Endothelial cell of hepatic sinusoid (primary cell): ENCODE results near the gene KRTAP4-7.
"Not testable (repeated sequence)": the region's sequence is repeated elsewhere in the genome, so short reads cannot be mapped to it uniquely, and the experiment has no call there.

ENCODE experiments used
- in situ Hi-C: cut with HindIII; loops from 2 replicates; pipeline ENCODE4 v1.10.0; 2017; ENCODE audit warnings: low sequenced_read_pairs

The KRTAP4-7 gene

GRCh38 chr17:41084100-41084856 lies at the start of gene KRTAP4-7:
TSS of gene KRTAP4-7 (plus strand) at chr17:41084150. CDS start at chr17:41084207, 57 bp downstream.
- in situ Hi-C loops, result not testable (repeated sequence)

GRCh38 chr17:41034346-41034935 lies 49.5 kb upstream of the KRTAP4-7 start, which contains the start of gene KRTAP1-3:
TSS of gene KRTAP1-3 (minus strand) at chr17:41034874. CDS start at chr17:41034821, 53 bp downstream.
- in situ Hi-C loops, result loop anchor here (5.0 kb wide), 1 partner anchor 37 kb away; the partner anchor contains the start of gene KRTAP3-2

DNA sequence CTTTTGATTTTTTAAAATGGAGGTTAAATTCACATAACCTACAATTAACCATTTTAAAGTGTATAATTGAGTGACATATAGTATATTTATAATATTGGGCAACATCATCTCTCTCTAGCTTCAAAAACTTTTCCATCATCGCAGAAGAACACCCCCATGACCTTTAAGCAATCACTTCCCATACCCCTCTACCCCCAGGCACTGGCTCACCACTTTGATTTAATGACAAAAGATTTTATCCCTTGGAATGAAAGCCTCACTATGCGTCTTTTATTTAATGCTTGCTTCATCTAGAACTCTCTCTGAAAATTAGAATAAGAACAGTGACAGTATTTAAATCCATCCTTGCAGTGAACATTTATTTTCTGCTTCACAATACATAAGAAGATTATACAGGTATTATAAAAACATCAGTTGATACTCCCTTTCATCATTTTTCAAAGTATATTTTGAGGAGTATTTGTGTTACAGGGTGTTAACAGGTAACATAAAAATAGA lies 46.0 kb upstream of the KRTAP4-7 start:
- in situ Hi-C loops, result no loop called here

- in situ Hi-C loops, result not testable (repeated sequence)
Measured at GRCh38 chr17:41040783-41041571, 43.0 kb upstream of the KRTAP4-7 start, which contains the start of gene KRTAP1-1. TSS of gene KRTAP1-1 (minus strand) at chr17:41041450. CDS start at chr17:41041397, 53 bp downstream.

GRCh38 chr17:41042953-41043352 lies 41.0 kb upstream of the KRTAP4-7 start:
- in situ Hi-C loops, result no loop called here

DNA sequence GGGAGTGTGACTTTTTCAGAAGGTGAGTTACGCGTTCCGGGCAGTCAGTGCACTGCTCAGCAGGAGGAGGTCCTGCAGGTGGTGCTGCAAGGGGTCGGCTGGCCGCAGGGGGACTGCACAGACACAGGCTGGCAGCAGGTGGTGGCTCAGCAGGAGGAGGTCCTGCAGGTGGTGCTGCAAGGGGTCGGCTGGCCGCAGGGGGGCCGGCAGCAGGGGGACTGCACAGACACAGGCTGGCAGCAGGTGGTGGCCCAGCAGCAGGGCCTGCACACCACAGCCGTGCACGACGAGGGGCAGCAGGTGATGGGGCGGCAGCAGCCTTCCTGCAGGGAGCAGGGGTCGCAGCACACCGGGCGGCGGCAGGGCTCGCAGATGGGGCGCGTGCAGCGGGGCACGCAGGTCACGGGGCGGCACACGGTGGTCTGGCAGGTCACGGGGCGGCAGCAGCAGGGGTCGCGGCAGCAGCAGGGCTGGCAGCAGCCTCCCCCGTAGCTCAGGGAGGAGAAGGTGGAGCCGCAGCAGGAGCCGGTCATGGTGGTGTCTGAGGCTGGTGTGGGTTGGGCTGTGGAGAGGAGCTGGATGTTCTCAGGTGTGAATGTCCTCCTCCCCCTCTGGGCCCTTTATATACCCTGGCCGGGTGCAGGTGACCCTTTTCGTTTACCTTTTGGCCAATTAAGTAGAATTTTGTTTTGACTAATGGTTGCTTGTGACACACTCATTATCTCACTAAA lies 37.0 kb upstream of the KRTAP4-7 start, which contains the start of gene KRTAP2-1:
TSS of gene KRTAP2-1 (minus strand) at position 582 of the 731 bp plus-strand sequence. CDS start at position 533, 49 bp downstream.
- in situ Hi-C loops, result not testable (repeated sequence)

GRCh38 chr17:41048441-41048840 lies 35.5 kb upstream of the KRTAP4-7 start:
- in situ Hi-C loops, result no loop called here

GRCh38 chr17:41049110-41049509 lies 34.8 kb upstream of the KRTAP4-7 start:
- in situ Hi-C loops, result no loop called here

DNA sequence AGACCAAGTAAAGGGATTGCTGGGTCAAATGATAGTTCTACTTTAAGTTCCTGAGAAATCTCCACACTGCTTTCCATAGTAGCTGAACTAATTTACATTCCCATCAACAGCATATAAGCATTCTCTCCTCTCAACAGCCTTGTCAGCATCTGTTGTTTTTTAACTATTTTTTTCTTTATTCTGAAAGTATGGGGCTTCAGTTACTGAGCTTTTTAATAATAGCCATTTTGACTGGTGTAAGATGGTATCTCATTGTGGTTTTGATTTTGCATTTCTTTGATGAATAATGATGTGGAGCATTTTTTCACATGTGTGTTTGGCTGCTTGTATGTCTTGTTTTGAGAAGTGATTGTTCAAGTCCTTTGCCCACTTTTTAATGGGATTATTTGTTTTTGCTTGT lies 31.4 kb upstream of the KRTAP4-7 start:
- in situ Hi-C loops, result no loop called here

DNA sequence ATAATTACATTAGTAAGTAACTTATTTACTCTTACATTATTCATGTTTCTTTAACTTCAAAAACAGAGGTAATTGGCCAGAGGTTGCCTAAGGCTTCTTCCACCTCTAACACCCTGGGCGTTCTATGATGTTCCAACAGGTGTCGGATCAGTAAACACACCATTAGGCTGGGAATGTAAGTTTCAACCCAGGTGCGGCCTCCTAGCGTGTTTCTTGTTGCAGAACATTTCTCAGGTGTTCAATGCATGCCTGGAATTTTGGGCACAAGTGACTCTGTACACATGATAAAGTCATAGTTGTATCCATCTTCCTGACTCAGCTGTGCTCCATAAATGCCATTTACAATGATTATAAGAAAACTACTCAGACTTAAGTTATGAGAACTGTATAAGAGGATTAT lies 29.9 kb upstream of the KRTAP4-7 start:
- in situ Hi-C loops, result no loop called here

DNA sequence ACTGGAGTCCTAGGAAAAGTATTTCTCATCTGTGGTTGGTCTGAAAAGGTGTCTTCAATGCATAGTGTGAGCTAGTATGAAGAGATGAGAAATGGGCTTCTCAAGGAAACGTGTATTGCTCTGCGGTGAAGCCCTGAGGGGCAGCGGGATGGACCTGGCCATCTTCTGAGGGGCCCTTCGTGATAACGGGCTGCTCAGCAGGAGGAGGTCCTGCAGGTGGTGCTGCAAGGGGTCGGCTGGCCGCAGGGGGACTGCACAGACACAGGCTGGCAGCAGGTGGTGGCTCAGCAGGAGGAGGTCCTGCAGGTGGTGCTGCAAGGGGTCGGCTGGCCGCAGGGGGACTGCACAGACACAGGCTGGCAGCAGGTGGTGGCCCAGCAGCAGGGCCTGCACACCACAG lies 29.4 kb upstream of the KRTAP4-7 start:
- in situ Hi-C loops, result not testable (repeated sequence)

DNA sequence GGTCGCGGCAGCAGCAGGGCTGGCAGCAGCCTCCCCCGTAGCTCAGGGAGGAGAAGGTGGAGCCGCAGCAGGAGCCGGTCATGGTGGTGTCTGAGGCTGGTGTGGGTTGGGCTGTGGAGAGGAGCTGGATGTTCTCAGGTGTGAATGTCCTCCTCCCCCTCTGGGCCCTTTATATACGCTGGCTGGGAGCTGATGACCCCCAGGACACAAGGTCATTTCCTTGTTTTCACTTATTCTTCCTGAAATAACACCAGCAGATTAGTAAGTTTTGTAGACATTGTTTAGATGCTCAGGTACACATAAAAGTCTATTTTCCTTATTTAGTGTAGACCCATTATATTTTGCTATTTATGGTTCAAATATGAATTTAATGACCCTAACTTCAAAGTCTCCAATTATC lies 28.8 kb upstream of the KRTAP4-7 start, which contains the start of gene KRTAP2-2:
TSS of gene KRTAP2-2 (minus strand) at position 101 of the 400 bp plus-strand sequence. CDS start at position 82, 19 bp downstream.
- in situ Hi-C loops, result not testable (repeated sequence)

DNA sequence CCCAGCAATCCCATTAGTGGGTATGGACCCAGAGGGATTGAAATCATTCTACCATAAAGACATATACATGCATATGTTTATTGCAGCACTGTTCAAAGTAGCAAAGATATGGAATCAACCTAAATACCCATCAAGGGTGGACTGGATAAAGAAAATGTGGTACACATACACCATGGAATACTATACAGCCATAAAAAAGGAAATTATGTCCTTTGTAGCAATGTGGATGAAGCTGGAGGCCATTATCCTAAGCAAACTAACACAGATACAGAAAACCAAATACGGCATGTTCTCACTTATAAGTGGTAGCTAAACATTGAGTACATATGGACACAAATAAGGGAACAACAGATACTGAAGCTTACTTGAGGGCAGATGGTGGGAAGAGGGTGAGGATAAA lies 26.4 kb upstream of the KRTAP4-7 start:
- in situ Hi-C loops, result no loop called here

GRCh38 chr17:41058741-41059140 lies 25.2 kb upstream of the KRTAP4-7 start:
- in situ Hi-C loops, result no loop called here

- in situ Hi-C loops, result not testable (repeated sequence)
Measured at GRCh38 chr17:41059276-41060051, 24.5 kb upstream of the KRTAP4-7 start.

- in situ Hi-C loops, result no loop called here
Measured at GRCh38 chr17:41060052-41060604, 23.8 kb upstream of the KRTAP4-7 start, which contains the start of gene KRTAP2-3. TSS of gene KRTAP2-3 (minus strand) at chr17:41060114. CDS start at chr17:41060050, 64 bp downstream.

GRCh38 chr17:41061964-41062363 lies 22.0 kb upstream of the KRTAP4-7 start:
- in situ Hi-C loops, result no loop called here

GRCh38 chr17:41063449-41063848 lies 20.5 kb upstream of the KRTAP4-7 start:
- in situ Hi-C loops, result no loop called here

GRCh38 chr17:41064301-41064700 lies 19.6 kb upstream of the KRTAP4-7 start:
- in situ Hi-C loops, result no loop called here
